Esophagus muscularis mucosa (tissue), 4 donors: ENCODE measurements around the gene GMPPB.

Source experiments
- EP300 ChIP-seq: sonication (generic); formaldehyde crosslinking; IDR thresholded peaks from one replicate; pipeline ENCODE4 v1.6.1; 2017; ENCODE audit warnings: antibody characterized with exemption
- POLR2A ChIP-seq: fragments of 450-650 bp; IDR thresholded peaks from one replicate; pipeline ENCODE4 v1.6.1; 2017; ENCODE audit warnings: antibody characterized with exemption, moderate library complexity, mild to moderate bottlenecking, low read depth
- POLR2AphosphoS5 ChIP-seq, 2 donors: sonication (generic); formaldehyde crosslinking; IDR thresholded peaks; one replicate each; pipeline ENCODE4 v1.6.1; 2017; ENCODE audit warnings: antibody characterized with exemption in 2 of 2
- TF ChIP-seq, protein P1 (sequence below), 3 experiments: fragments of 200-600 bp in 2 of 3; fragments of 450-650 bp in 1 of 3; sonication (generic) in 2 of 3; IDR thresholded peaks; one replicate each; pipeline ENCODE4 v1.5.1; 2017 to 2019; ENCODE audit warnings: antibody characterized with exemption in 3 of 3, mild to moderate bottlenecking in 2 of 3, moderate library complexity in 1 of 3

DNA sequence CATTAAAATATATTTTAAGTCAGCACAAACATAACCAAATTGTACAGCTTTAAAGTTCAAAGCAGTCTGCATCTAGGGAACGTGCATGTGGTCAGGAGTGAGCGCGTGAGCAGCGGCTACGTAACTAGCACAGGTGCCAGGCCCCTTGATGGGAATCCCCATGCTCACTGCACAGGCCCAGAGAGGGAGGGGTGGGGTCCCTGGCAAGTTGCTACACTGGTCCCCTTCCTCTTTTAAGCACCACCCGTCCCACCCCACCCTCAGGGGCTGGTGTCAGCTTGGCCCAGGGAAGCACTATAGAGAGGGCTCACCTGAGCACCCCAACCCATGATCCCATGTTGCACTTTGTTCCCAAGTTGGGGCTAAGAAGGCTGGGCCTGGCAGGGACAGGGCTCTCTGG lies 835 bp upstream of the GMPPB start:
- TF ChIP-seq POLR2A (no peak), POLR2AphosphoS5 (IDR thresholded peaks at IDR 0.05) (no peak), EP300 (no peak)
- TF ChIP-seq, protein P1, sequence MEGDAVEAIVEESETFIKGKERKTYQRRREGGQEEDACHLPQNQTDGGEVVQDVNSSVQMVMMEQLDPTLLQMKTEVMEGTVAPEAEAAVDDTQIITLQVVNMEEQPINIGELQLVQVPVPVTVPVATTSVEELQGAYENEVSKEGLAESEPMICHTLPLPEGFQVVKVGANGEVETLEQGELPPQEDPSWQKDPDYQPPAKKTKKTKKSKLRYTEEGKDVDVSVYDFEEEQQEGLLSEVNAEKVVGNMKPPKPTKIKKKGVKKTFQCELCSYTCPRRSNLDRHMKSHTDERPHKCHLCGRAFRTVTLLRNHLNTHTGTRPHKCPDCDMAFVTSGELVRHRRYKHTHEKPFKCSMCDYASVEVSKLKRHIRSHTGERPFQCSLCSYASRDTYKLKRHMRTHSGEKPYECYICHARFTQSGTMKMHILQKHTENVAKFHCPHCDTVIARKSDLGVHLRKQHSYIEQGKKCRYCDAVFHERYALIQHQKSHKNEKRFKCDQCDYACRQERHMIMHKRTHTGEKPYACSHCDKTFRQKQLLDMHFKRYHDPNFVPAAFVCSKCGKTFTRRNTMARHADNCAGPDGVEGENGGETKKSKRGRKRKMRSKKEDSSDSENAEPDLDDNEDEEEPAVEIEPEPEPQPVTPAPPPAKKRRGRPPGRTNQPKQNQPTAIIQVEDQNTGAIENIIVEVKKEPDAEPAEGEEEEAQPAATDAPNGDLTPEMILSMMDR (IDR thresholded peaks at IDR 0.05), result no peak
